Activated CD4-positive, alpha-beta T cell treated with anti-CD3 and anti-CD28 coated beads for 36 hours (primary cell): ENCODE measurements around the gene CHCHD1. TPM values are rescaled to one million over a fixed set of nuclear protein-coding genes. Genes with fewer than 3 reads are reported as not detected.
A peak's percentile ranks its signal among the peaks of the same experiment; 100 is the strongest.

Experiments used
- ATAC-seq: fragments of 200-7000 bp; cut with Tn5 transposase; one replicate; pipeline ENCODE4 v1.10.0; 2021; ENCODE audit warnings: mild to moderate bottlenecking, moderate library complexity
- CTCF ChIA-PET: fragments of 350-600 bp; sonication (Branson Sonifier 250); formaldehyde crosslinking; loops from one replicate; lab custom pipeline; 2021; ENCODE audit warnings: antibody characterized with exemption; lab: Charles Lee
- POLR2A ChIA-PET: fragments of 350-600 bp; sonication (Branson Sonifier 250); formaldehyde crosslinking; loops from one replicate; lab custom pipeline; 2021; ENCODE audit warnings: antibody characterized with exemption, inconsistent platforms; lab: Charles Lee
- DNase-seq: peaks from one replicate; pipeline ENCODE4 v3.0.0-alpha.2; 2020
- H3K27ac Mint-ChIP-seq: one replicate; pipeline ENCODE4 v1.8.0; 2021; ENCODE audit warnings: mixed read lengths
- H3K27me3 Mint-ChIP-seq: one replicate; pipeline ENCODE4 v1.8.0; 2021; ENCODE audit warnings: mixed read lengths
- H3K36me3 Mint-ChIP-seq: one replicate; pipeline ENCODE4 v1.8.0; 2021; ENCODE audit warnings: low read depth, mixed read lengths
- H3K4me1 Mint-ChIP-seq: one replicate; pipeline ENCODE4 v1.8.0; 2021; ENCODE audit warnings: mixed read lengths
- H3K4me3 Mint-ChIP-seq: one replicate; pipeline ENCODE4 v1.8.0; 2021; ENCODE audit warnings: mild to moderate bottlenecking, moderate library complexity, mixed read lengths
- H3K9me3 Mint-ChIP-seq: one replicate; pipeline ENCODE4 v1.8.0; 2021; ENCODE audit warnings: low read depth, mixed read lengths
- intact Hi-C, 2 experiments: fragments of 100-400 bp; cut with DNase I in 1 of 2; cut with micrococcal nuclease in 1 of 2; formaldehyde crosslinking; loops; one replicate each; pipeline versions ENCODE4 v1.14.2 to v1.15.1; 2022 to 2024; cut with DNase I, micrococcal nuclease
- total RNA-seq, 2 experiments: library from RNA; stranded (reverse); gene quantifications; one replicate each; pipeline ENCODE4 v1.2.3, GENCODE V29; 2021

CHCHD1 gene
- total RNA-seq, 2 experiments from 2014 or later = 12.7 to 37.1 TPM

GRCh38 chr10:73743905-73744663 lies 37.8 kb upstream of the CHCHD1 start, which contains the start of gene SEC24C:
SEC24C (plus strand) TSS chr10:73744372; CDS start chr10:73746833, 2,461 bp downstream.
- intact Hi-C loops = loop anchor here (1.0 to 10.0 kb wide), 14 partner anchors 14 to 1389 kb away; partner anchors contain the start of genes ZSWIM8 (in 2 of the 2), ADK (in 1 of the 2), ANXA7 (in 1 of the 2) and DNAJB12 (in 1 of the 2)
- no peaks in the 10 kb centered on the region for H3K27me3 Mint-ChIP-seq
- ChIA-PET POLR2A (interaction anchor here (0.7 to 3.9 kb wide), 7 partner anchors 14 to 648 kb away, joined by 3 to 28 read pairs (median 4); a partner anchor contains a TSS), CTCF (interaction anchor here (1.0 to 2.2 kb wide), 7 partner anchors 10 to 118 kb away, joined by 3 to 9 read pairs (median 5); no protein-coding TSS in a partner anchor)
- H3K9me3 Mint-ChIP-seq = no peaks in the 10 kb centered on the region
- H3K4me1 Mint-ChIP-seq = peaks cover 42% of the 10 kb centered on the region
- peak within 1 kb of the TSS; percentile 95 for H3K4me3 Mint-ChIP-seq
- ATAC-seq (peak; percentile 87), DNase-seq (peak; percentile 98)
- H3K36me3 Mint-ChIP-seq = peaks cover 8% of the 10 kb centered on the region
- H3K27ac Mint-ChIP-seq = peak within 1 kb of the TSS; percentile 100

GRCh38 chr10:73744664-73744975 lies 37.2 kb upstream of the CHCHD1 start:
- H3K4me1 Mint-ChIP-seq = peaks cover 46% of the 10 kb centered on the region
- no peaks in the 10 kb centered on the region for H3K9me3 Mint-ChIP-seq

GRCh38 chr10:73746721-73747120 lies 35.1 kb upstream of the CHCHD1 start:
- H3K4me3 Mint-ChIP-seq = peak overlapping the region; percentile 10
- CTCF ChIA-PET = interaction anchor here (0.8 to 0.9 kb wide), 2 partner anchors 9 to 210 kb away, joined by 4 to 5 read pairs; no protein-coding TSS in a partner anchor

More at GRCh38 chr10:73744664-73744975, 37.2 kb upstream of the CHCHD1 start:
- DNase-seq (peak; percentile 81), ATAC-seq (peak; percentile 52)
- Mint-ChIP-seq H3K4me3 (peak overlapping the region; percentile 95), H3K36me3 (peaks cover 11% of the 10 kb centered on the region), H3K27ac (peak overlapping the region; percentile 100), H3K27me3 (no peaks in the 10 kb centered on the region)
- ChIA-PET POLR2A (interaction anchor here (0.5 to 3.9 kb wide), 7 partner anchors 14 to 649 kb away, joined by 3 to 28 read pairs (median 4); a partner anchor contains a TSS), CTCF (interaction anchor here (1.0 to 1.9 kb wide), 2 partner anchors 11 to 29 kb away, joined by 3 to 6 read pairs; no protein-coding TSS in a partner anchor)
- intact Hi-C loops = loop anchor here (1.0 to 10.0 kb wide), 14 partner anchors 14 to 1390 kb away; partner anchors contain the start of genes ZSWIM8 (in 2 of the 2), ADK (in 1 of the 2), ANXA7 (in 1 of the 2) and DNAJB12 (in 1 of the 2)

GRCh38 chr10:73750819-73751218 lies 31.0 kb upstream of the CHCHD1 start:
- no peaks in the 10 kb centered on the region for H3K27me3 Mint-ChIP-seq

More at GRCh38 chr10:73746721-73747120, 35.1 kb upstream of the CHCHD1 start:
- Mint-ChIP-seq H3K27me3 (no peaks in the 10 kb centered on the region), H3K4me1 (peaks cover 55% of the 10 kb centered on the region), H3K9me3 (no peaks in the 10 kb centered on the region), H3K27ac (peak overlapping the region; percentile 30), H3K36me3 (peaks cover 24% of the 10 kb centered on the region)
- intact Hi-C loops = loop anchor here in 1 of 2 experiments (10.0 kb wide), 1 partner anchor 1392 kb away; the partner anchor contains the start of gene DNAJB12
- DNase-seq (no peak), ATAC-seq (no peak)
- POLR2A ChIA-PET = interaction anchor here (0.6 kb wide), 1 partner anchor 125 kb away, joined by 10 read pairs; no protein-coding TSS in a partner anchor

GRCh38 chr10:73756183-73756582 lies 25.7 kb upstream of the CHCHD1 start:
- H3K27me3 Mint-ChIP-seq = no peaks in the 10 kb centered on the region
- H3K4me3 Mint-ChIP-seq = no peak overlapping the region
- intact Hi-C loops = no loop called here
- DNase-seq (no peak), ATAC-seq (no peak)
- no peaks in the 10 kb centered on the region for H3K9me3 Mint-ChIP-seq
- POLR2A ChIA-PET = interaction anchor here (0.6 kb wide), 2 partner anchors 28 to 261 kb away, joined by 3 to 5 read pairs; no protein-coding TSS in a partner anchor
- peaks cover 35% of the 10 kb centered on the region for H3K4me1 Mint-ChIP-seq
- peak overlapping the region; percentile 13 for H3K27ac Mint-ChIP-seq
- H3K36me3 Mint-ChIP-seq = peaks cover 50% of the 10 kb centered on the region
- CTCF ChIA-PET = interaction anchor here (0.7 to 1.2 kb wide), 3 partner anchors 9 to 614 kb away, joined by 3 to 4 read pairs (median 3); no protein-coding TSS in a partner anchor

More at GRCh38 chr10:73750819-73751218, 31.0 kb upstream of the CHCHD1 start:
- no peak overlapping the region for H3K27ac Mint-ChIP-seq
- no peaks in the 10 kb centered on the region for H3K9me3 Mint-ChIP-seq
- ATAC-seq (no peak), DNase-seq (no peak)
- H3K36me3 Mint-ChIP-seq = peaks cover 42% of the 10 kb centered on the region
- H3K4me1 Mint-ChIP-seq = peaks cover 33% of the 10 kb centered on the region
- POLR2A ChIA-PET = no interaction called here
- H3K4me3 Mint-ChIP-seq = no peak overlapping the region
- intact Hi-C loops = no loop called here
- CTCF ChIA-PET = no interaction called here

GRCh38 chr10:73758704-73759511 lies 22.9 kb upstream of the CHCHD1 start:
- DNase-seq (no peak), ATAC-seq (no peak)
- H3K36me3 Mint-ChIP-seq = peaks cover 55% of the 10 kb centered on the region
- peak overlapping the region; percentile 60 for H3K27ac Mint-ChIP-seq
- intact Hi-C loops = no loop called here
- CTCF ChIA-PET = interaction anchor here (0.5 to 1.3 kb wide), 2 partner anchors 13 to 15 kb away, joined by 3 read pairs; partner anchors contain the start of gene SEC24C
- H3K27me3 Mint-ChIP-seq = no peaks in the 10 kb centered on the region
- peaks cover 56% of the 10 kb centered on the region for H3K4me1 Mint-ChIP-seq
- no peaks in the 10 kb centered on the region for H3K9me3 Mint-ChIP-seq
- POLR2A ChIA-PET = interaction anchor here (0.6 kb wide), 1 partner anchor 306 kb away, joined by 3 read pairs; no protein-coding TSS in a partner anchor
- H3K4me3 Mint-ChIP-seq = no peak overlapping the region

DNA sequence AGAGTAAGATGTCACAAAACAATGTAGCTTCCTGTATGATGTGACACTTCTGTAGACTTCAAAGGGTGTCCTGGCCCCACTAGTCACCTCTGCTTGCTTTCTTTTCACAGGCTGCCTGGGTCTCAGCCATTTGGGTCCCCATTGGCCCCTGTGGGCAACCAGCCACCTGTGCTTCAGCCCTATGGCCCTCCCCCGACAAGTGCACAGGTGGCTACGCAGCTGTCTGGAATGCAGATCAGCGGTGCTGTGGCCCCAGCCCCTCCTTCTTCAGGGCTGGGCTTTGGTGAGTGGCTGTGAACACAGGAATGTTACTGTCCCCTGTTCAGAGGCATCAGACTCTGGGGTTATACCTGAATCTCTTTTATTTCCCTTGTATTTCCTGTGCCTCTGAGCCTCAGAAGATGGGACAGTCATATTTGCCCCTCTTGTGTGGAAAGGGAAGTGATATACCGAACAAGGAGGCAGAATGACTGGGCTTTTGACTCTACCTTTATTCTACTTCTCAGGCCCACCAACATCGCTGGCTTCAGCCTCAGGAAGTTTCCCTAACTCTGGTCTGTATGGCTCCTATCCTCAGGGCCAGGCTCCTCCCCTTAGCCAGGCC lies 22.2 kb upstream of the CHCHD1 start:
- Mint-ChIP-seq H3K9me3 (no peaks in the 10 kb centered on the region), H3K27me3 (no peaks in the 10 kb centered on the region), H3K27ac (peak overlapping the region; percentile 60), H3K36me3 (peaks cover 57% of the 10 kb centered on the region), H3K4me1 (peaks cover 57% of the 10 kb centered on the region), H3K4me3 (no peak overlapping the region)
- ChIA-PET CTCF (interaction anchor here (0.5 to 1.9 kb wide), 4 partner anchors 13 to 21 kb away, joined by 3 to 4 read pairs (median 3); partner anchors contain the start of gene SEC24C), POLR2A (no interaction called here)
- intact Hi-C loops = no loop called here
- peak; percentile 57 for DNase-seq
- peak; percentile 62 for ATAC-seq

- DNase-seq (no peak), ATAC-seq (no peak)
- intact Hi-C loops = no loop called here
- peak overlapping the region; percentile 81 for H3K27ac Mint-ChIP-seq
- no peak overlapping the region for H3K4me3 Mint-ChIP-seq
- H3K9me3 Mint-ChIP-seq = no peaks in the 10 kb centered on the region
- H3K4me1 Mint-ChIP-seq = peaks cover 54% of the 10 kb centered on the region
- POLR2A ChIA-PET = no interaction called here
- H3K36me3 Mint-ChIP-seq = peaks cover 72% of the 10 kb centered on the region
- no peaks in the 10 kb centered on the region for H3K27me3 Mint-ChIP-seq
- CTCF ChIA-PET = no interaction called here
Observed at GRCh38 chr10:73761781-73762180, 20.1 kb upstream of the CHCHD1 start.

DNA sequence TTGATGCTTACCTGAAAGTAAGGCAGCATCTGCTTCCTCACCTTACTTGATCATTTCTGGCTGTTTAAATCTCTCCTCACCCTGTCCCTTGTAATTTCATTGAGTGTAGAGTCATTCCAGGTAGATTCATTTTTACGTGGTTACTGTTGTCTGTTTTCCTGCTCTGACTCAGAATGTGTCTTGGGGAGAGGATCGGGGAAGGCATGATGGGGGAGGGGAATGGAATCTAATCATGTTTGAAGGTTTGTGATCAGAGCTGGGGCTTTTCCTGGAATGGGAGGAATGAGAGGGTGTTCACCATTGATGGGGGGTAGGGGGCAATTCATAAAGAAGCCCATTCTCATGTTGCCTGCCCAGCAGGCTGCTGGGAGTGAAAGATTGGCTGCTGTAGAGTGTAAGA lies 18.9 kb upstream of the CHCHD1 start:
- intact Hi-C loops = no loop called here
- ChIA-PET POLR2A (interaction anchor here (1.1 kb wide), 1 partner anchor 9 kb away, joined by 5 read pairs; a partner anchor contains a TSS), CTCF (interaction anchor here (0.8 to 1.5 kb wide), 4 partner anchors 9 to 123 kb away, joined by 3 to 5 read pairs (median 4); a partner anchor contains a TSS)
- no peak overlapping the region for H3K4me3 Mint-ChIP-seq
- peaks cover 53% of the 10 kb centered on the region for H3K4me1 Mint-ChIP-seq
- H3K27me3 Mint-ChIP-seq = no peaks in the 10 kb centered on the region
- ATAC-seq = peak; percentile 64
- peak overlapping the region; percentile 81 for H3K27ac Mint-ChIP-seq
- peaks cover 75% of the 10 kb centered on the region for H3K36me3 Mint-ChIP-seq
- H3K9me3 Mint-ChIP-seq = no peaks in the 10 kb centered on the region
- DNase-seq = peak; percentile 50

DNA sequence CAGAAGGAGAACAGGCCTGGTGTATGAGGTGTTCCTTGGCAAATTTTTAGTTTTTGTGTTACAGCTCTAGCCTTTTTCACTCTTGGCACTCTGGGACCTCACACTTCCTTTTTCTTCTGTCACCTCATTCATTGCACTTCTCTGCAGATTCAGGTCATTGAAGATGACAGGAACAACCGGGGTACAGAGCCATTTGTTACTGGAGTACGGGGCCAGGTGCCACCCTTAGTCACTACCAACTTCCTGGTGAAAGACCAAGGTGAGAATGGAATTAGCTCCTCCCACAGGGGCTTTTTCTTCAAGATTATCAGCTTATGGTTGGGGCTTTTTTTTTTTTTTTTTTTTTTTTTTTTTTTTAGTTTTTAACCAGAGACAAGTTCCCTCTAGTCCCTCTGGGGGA lies 18.5 kb upstream of the CHCHD1 start:
- H3K9me3 Mint-ChIP-seq = no peaks in the 10 kb centered on the region
- DNase-seq = peak; percentile 27
- peaks cover 77% of the 10 kb centered on the region for H3K36me3 Mint-ChIP-seq
- no peaks in the 10 kb centered on the region for H3K27me3 Mint-ChIP-seq
- ATAC-seq = peak; percentile 40
- peaks cover 50% of the 10 kb centered on the region for H3K4me1 Mint-ChIP-seq
- peak overlapping the region; percentile 81 for H3K27ac Mint-ChIP-seq
- POLR2A ChIA-PET = interaction anchor here (0.6 to 1.1 kb wide), 2 partner anchors 9 to 408 kb away, joined by 5 to 6 read pairs; a partner anchor contains a TSS
- intact Hi-C loops = no loop called here
- H3K4me3 Mint-ChIP-seq = no peak overlapping the region
- CTCF ChIA-PET = interaction anchor here (0.8 to 1.5 kb wide), 4 partner anchors 8 to 123 kb away, joined by 3 to 5 read pairs (median 4); a partner anchor contains a TSS
